Vagina (tissue), 2 donors: ENCODE results near the gene NDUFS2.
A peak's percentile ranks its signal among the peaks of the same experiment; 100 is the strongest.

Source experiments
- POLR2A ChIP-seq, 2 donors: fragments of 450-650 bp; IDR thresholded peaks; one replicate each; pipeline ENCODE4 v1.6.1; 2017; ENCODE audit warnings: antibody characterized with exemption in 2 of 2, mild to moderate bottlenecking in 2 of 2, moderate library complexity in 2 of 2
- POLR2AphosphoS5 ChIP-seq, 2 donors: sonication (generic); formaldehyde crosslinking; IDR thresholded peaks; one replicate each; pipeline ENCODE4 v1.9.0; 2017; ENCODE audit warnings: antibody characterized with exemption in 2 of 2, mild to moderate bottlenecking in 2 of 2, low read depth in 1 of 2; ENCODE audit not compliant: insufficient read depth in 1 of 2
- TF ChIP-seq, protein P1 (sequence below), 3 experiments: fragments of 450-650 bp in 2 of 3; fragments of 200-600 bp in 1 of 3; sonication (generic) in 1 of 3; IDR thresholded peaks; one replicate each; pipeline ENCODE4 v1.5.1; 2017 to 2019; ENCODE audit warnings: antibody characterized with exemption in 3 of 3, mild to moderate bottlenecking in 2 of 3, moderate library complexity in 2 of 3

DNA sequence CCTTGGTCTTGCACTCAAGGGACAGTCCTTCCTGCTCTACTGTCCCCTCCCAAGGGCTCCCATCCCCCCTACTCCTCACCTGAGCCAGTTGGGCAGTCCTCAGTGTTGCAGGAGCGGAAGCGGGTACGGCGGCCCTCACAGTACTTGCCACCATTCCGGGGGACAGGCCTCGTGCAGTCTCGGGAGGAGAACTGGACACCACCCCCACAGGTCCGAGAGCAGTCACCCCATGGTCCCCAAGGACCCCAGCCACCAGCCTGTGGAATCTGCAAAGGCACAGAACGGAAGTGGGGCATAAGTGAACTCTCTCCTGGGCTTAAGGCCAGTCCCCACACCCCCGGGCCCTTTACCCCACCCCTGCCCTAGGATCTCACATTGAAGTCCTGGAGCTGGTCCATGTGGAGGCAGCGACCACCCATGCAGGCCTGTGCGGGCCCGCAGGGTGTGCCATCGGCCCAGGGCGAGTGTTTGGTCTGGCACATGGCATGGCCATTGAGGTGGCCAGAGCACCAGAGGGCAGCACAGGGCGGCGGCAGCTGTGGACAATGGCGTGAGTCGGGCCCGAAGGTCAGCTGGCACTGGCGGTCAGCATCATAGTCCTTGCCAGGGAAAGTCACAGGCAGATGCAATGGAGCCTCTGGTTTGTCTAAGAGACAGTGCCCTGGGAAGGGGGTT, 8.5 kb upstream of the NDUFS2 start:
- TF ChIP-seq, protein P1, sequence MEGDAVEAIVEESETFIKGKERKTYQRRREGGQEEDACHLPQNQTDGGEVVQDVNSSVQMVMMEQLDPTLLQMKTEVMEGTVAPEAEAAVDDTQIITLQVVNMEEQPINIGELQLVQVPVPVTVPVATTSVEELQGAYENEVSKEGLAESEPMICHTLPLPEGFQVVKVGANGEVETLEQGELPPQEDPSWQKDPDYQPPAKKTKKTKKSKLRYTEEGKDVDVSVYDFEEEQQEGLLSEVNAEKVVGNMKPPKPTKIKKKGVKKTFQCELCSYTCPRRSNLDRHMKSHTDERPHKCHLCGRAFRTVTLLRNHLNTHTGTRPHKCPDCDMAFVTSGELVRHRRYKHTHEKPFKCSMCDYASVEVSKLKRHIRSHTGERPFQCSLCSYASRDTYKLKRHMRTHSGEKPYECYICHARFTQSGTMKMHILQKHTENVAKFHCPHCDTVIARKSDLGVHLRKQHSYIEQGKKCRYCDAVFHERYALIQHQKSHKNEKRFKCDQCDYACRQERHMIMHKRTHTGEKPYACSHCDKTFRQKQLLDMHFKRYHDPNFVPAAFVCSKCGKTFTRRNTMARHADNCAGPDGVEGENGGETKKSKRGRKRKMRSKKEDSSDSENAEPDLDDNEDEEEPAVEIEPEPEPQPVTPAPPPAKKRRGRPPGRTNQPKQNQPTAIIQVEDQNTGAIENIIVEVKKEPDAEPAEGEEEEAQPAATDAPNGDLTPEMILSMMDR (IDR thresholded peaks at IDR 0.05): no peak
- TF ChIP-seq POLR2AphosphoS5 (IDR thresholded peaks at IDR 0.05; ENCODE audit: insufficient read depth in 1 of 2, low read depth in 1 of 2): peak in 1 of 2 donors; percentile 46
- no peak for TF ChIP-seq POLR2A (IDR thresholded peaks at IDR 0.05)
